HG02938 (cell line): Measurements from ENCODE around the gene NAA10.

ENCODE experiments used
- ATAC-seq: cut with Tn5 transposase; IDR thresholded peaks from one replicate; pipeline ENCODE4 v1.9.1; 2021; ENCODE audit warnings: mild to moderate bottlenecking, moderate library complexity; ENCODE audit not compliant: unreplicated experiment

Gene NAA10

GRCh38 chrX:153885968-153886903 lies 48.6 kb downstream of the NAA10 start, which contains the start of gene L1CAM:
L1CAM (minus strand) TSS chrX:153886173; CDS start chrX:153875836, 10,337 bp downstream.
- ATAC-seq, result no peak

- no peak for ATAC-seq
Measured at GRCh38 chrX:153885208-153885787, 49.5 kb downstream of the NAA10 start.

GRCh38 chrX:153884590-153884989 lies 50.2 kb downstream of the NAA10 start:
- no peak for ATAC-seq

GRCh38 chrX:153884136-153884535 lies 50.7 kb downstream of the NAA10 start:
- ATAC-seq, result no peak

GRCh38 chrX:153883163-153883843 lies 51.5 kb downstream of the NAA10 start:
- ATAC-seq, result no peak

GRCh38 chrX:153882557-153882956 lies 52.3 kb downstream of the NAA10 start:
- no peak for ATAC-seq

- no peak for ATAC-seq
Measured at GRCh38 chrX:153882086-153882498, 52.7 kb downstream of the NAA10 start.

- ATAC-seq, result no peak
Measured at GRCh38 chrX:153881281-153881680, 53.6 kb downstream of the NAA10 start.

GRCh38 chrX:153880440-153880815 lies 54.4 kb downstream of the NAA10 start:
- no peak for ATAC-seq

- no peak for ATAC-seq
Measured at GRCh38 chrX:153879741-153880439, 54.9 kb downstream of the NAA10 start.
